Panc1 (cell line): ENCODE results near the gene FAR2. TPM values are rescaled to one million over a fixed set of nuclear protein-coding genes. Genes with fewer than 3 reads are reported as not detected.
"Not testable (repeated sequence)": the region's sequence is repeated elsewhere in the genome, so short reads cannot be mapped to it uniquely, and the experiment has no call there.

Experiments used
- ATAC-seq: fragments of 200-7000 bp; cut with Tn5 transposase; 2 replicates; pipeline ENCODE4 v1.9.1; 2020; ENCODE audit warnings: mild to moderate bottlenecking, moderate library complexity
- BruUV-seq: library from RNA; stranded (reverse); fragments of 400-500 nt; replicated peaks from 2 replicates; lab custom pipeline; 2021; lab: Mats Ljungman, UMichigan
- CTCF ChIA-PET: fragments of 300-600 bp; sonication (Branson Sonifier 250); formaldehyde crosslinking; loops from one replicate; lab custom pipeline; 2022; ENCODE audit warnings: antibody characterized with exemption; lab: Charles Lee
- POLR2A ChIA-PET: fragments of 300-600 bp; sonication (Branson Sonifier 250); formaldehyde crosslinking; loops from one replicate; lab custom pipeline; 2022; ENCODE audit warnings: antibody characterized with exemption; lab: Charles Lee
- DNase-seq: peaks from one replicate; pipeline ENCODE4 v3.0.0-alpha.2; 2010; ENCODE audit warnings: low read depth, low spot score
- H3K27ac ChIP-seq: 2 replicates; pipeline ENCODE4 v1.5.1; 2011; ENCODE audit warnings: mild to moderate bottlenecking, low read length, inconsistent platforms
- H3K27me3 ChIP-seq: fragments of 200-500 bp; sonication (Bioruptor generic); 2 replicates; pipeline ENCODE4 v1.6.0; 2014; ENCODE audit warnings: low read length, inconsistent platforms; ENCODE audit not compliant: control insufficient read depth, insufficient read depth
- H3K36me3 ChIP-seq: fragments of 200-500 bp; sonication (Bioruptor generic); 2 replicates; pipeline ENCODE4 v1.5.1; 2014; ENCODE audit warnings: inconsistent platforms, mild to moderate bottlenecking, low read length, moderate library complexity; ENCODE audit not compliant: control insufficient read depth, insufficient read depth
- H3K4me1 ChIP-seq: 2 replicates; pipeline ENCODE4 v1.5.1; 2011; ENCODE audit warnings: inconsistent platforms, mild to moderate bottlenecking, low read length, moderate library complexity; ENCODE audit not compliant: control insufficient read depth, insufficient read depth
- H3K4me3 ChIP-seq, 2 experiments: 2 replicates each; pipeline ENCODE4 v1.5.1; 2011 to 2012; ENCODE audit warnings: low read depth in 2 of 2, low read length in 2 of 2, mild to moderate bottlenecking in 2 of 2, inconsistent platforms in 1 of 2, moderate library complexity in 1 of 2
- H3K9me3 ChIP-seq: fragments of 200-500 bp; sonication (Bioruptor generic); 2 replicates; pipeline ENCODE4 v1.5.1; 2014; ENCODE audit warnings: low read depth, mild to moderate bottlenecking, inconsistent platforms, low read length, moderate library complexity; ENCODE audit not compliant: control insufficient read depth, insufficient read depth
- CTCF ChIP-seq: fragments of 450-650 bp; IDR thresholded peaks from 2 replicates; pipeline ENCODE4 v1.5.1; 2017; ENCODE audit warnings: mild to moderate bottlenecking
- POLR2AphosphoS5 ChIP-seq: IDR thresholded peaks from 2 replicates; pipeline ENCODE4 v1.6.1; 2012; ENCODE audit warnings: mild to moderate bottlenecking, low read depth, low read length, moderate library complexity
- REST ChIP-seq, 2 experiments: IDR thresholded peaks; 2 replicates each; pipeline ENCODE4 v1.6.1; 2011 to 2012; ENCODE audit warnings: low read depth in 2 of 2, control low read depth in 1 of 2, low read length in 1 of 2, mild to moderate bottlenecking in 1 of 2, moderate library complexity in 1 of 2; ENCODE audit not compliant: insufficient read depth in 1 of 2
- SIN3A ChIP-seq: IDR thresholded peaks from 2 replicates; pipeline ENCODE4 v1.6.1; 2012; ENCODE audit warnings: low read depth, mild to moderate bottlenecking, low read length, moderate library complexity, borderline replicate concordance; ENCODE audit not compliant: insufficient read depth
- TCF7L2 ChIP-seq: IDR thresholded peaks from 2 replicates; pipeline ENCODE4 v1.6.1; 2011; ENCODE audit warnings: mild to moderate bottlenecking, low read depth, low read length, inconsistent platforms
- in situ Hi-C: cut with HindIII; loops from 2 replicates; pipeline ENCODE4 v1.10.0; 2016; ENCODE audit warnings: low sequenced_read_pairs, low pct_unique_long_range_greater_than_20kb
- intact Hi-C: fragments of 100-400 bp; cut with micrococcal nuclease; formaldehyde crosslinking; loops from one replicate; pipeline ENCODE4 v1.10.0; 2022; ENCODE audit not compliant: unreplicated experiment
- total RNA-seq: library from RNA; stranded (reverse); gene quantifications from one replicate; pipeline ENCODE4 v1.2.1, GENCODE V29; 2021; ENCODE audit not compliant: unreplicated experiment

FAR2 gene
- total RNA-seq, 1 experiment from 2014 or later, result 6.2 TPM

- ChIA-PET POLR2A (no interaction called here), CTCF (no interaction called here)
- H3K4me3 ChIP-seq, result no peak overlapping the region
- in situ Hi-C loops (no loop called here), intact Hi-C loops (no loop called here)
- BruUV-seq, result no TSS peak
- DNase-seq (no peak), ATAC-seq (no peak)
- no peaks in the 10 kb centered on the region for H3K4me1 ChIP-seq
- H3K27ac ChIP-seq, result no peak overlapping the region
- TF ChIP-seq POLR2AphosphoS5 (no peak), REST (IDR thresholded peaks at IDR 0.05; ENCODE audit: insufficient read depth in 1 of 2, low read depth in 2 of 2, low read length in 1 of 2) (no peak), TCF7L2 (no peak), CTCF (no peak), SIN3A (no peak)
- H3K9me3 ChIP-seq, result no peaks in the 10 kb centered on the region
- H3K27me3 ChIP-seq, result no peaks in the 10 kb centered on the region
- no peaks in the 10 kb centered on the region for H3K36me3 ChIP-seq
These were observed 27.9 kb downstream of the FAR2 start for GRCh38 chr12:29176941-29177340.

DNA sequence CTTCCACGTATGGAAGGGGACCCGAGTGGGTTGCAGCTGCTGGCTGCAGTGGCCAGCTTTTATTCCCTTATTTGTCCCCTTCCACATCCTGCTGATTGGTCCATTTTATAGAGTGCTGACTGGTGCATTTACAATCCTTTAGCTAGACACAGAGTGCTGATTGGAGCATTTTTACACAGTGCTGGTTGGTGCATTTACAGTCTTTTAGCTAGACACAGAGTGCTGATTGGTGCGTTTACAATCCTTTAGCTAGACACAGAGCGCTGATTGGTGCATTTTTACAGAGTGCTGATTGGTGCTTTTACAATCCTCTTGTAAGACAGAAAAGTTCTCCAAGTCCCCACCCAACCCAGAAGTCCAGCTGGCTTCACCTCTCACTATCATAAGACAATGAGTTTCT lies 33.2 kb downstream of the FAR2 start:
- CTCF ChIA-PET, H3K4me3 ChIP-seq, ATAC-seq, H3K27me3 ChIP-seq, in situ Hi-C loops, H3K9me3 ChIP-seq, H3K27ac ChIP-seq, H3K36me3 ChIP-seq, DNase-seq, H3K4me1 ChIP-seq, POLR2A ChIA-PET, intact Hi-C loops, BruUV-seq: not testable (repeated sequence)

DNA sequence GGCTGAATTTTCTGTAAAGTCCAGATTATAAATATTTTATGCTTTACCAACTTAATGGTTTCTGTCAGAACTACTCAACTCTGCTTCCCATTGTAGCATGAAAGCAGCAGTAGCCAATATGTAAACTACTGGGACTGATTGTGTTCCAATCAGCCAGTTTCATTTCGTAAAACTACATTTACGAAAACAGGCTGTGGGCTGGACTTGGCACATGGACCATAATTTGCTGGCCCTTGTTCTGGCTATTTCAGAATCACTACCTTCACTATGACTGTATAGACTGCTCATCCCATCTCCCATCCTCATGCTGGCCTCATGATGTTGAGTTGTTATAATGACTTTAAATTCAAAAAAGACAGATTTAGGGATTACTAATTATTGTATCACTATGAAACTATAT lies 38.7 kb downstream of the FAR2 start:
- TF ChIP-seq SIN3A (no peak), TCF7L2 (no peak), CTCF (no peak), REST (IDR thresholded peaks at IDR 0.05; ENCODE audit: insufficient read depth in 1 of 2, low read depth in 2 of 2, low read length in 1 of 2) (no peak), POLR2AphosphoS5 (no peak)
- Histone ChIP-seq H3K27ac (no peak overlapping the region), H3K9me3 (no peaks in the 10 kb centered on the region), H3K27me3 (no peaks in the 10 kb centered on the region), H3K4me3 (no peak overlapping the region), H3K4me1 (no peaks in the 10 kb centered on the region), H3K36me3 (no peaks in the 10 kb centered on the region)
- DNase-seq, result no peak
- ChIA-PET POLR2A (no interaction called here), CTCF (no interaction called here)
- BruUV-seq, result no TSS peak
- no peak for ATAC-seq
- in situ Hi-C loops (no loop called here), intact Hi-C loops (no loop called here)
